Activated naive CD8-positive, alpha-beta T cell (primary cell): ENCODE results near the gene BCL2L12.
"Not testable (repeated sequence)": the region's sequence is repeated elsewhere in the genome, so short reads cannot be mapped to it uniquely, and the experiment has no call there.

Experiments used
- H3K27ac Mint-ChIP-seq: one replicate; pipeline ENCODE4 v1.8.0; 2021; ENCODE audit warnings: mixed read lengths
- H3K27me3 Mint-ChIP-seq: one replicate; pipeline ENCODE4 v1.8.0; 2021; ENCODE audit warnings: mixed read lengths
- H3K36me3 Mint-ChIP-seq: one replicate; pipeline ENCODE4 v1.8.0; 2021; ENCODE audit warnings: mixed read lengths
- H3K4me1 Mint-ChIP-seq: one replicate; pipeline ENCODE4 v1.8.0; 2021; ENCODE audit warnings: low read depth, mixed read lengths
- H3K4me3 Mint-ChIP-seq: one replicate; pipeline ENCODE4 v1.8.0; 2021; ENCODE audit warnings: mild to moderate bottlenecking, mixed read lengths
- H3K9me3 Mint-ChIP-seq: one replicate; pipeline ENCODE4 v1.8.0; 2021; ENCODE audit warnings: low read depth, mixed read lengths

The BCL2L12 gene, protein sequence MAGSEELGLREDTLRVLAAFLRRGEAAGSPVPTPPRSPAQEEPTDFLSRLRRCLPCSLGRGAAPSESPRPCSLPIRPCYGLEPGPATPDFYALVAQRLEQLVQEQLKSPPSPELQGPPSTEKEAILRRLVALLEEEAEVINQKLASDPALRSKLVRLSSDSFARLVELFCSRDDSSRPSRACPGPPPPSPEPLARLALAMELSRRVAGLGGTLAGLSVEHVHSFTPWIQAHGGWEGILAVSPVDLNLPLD

DNA sequence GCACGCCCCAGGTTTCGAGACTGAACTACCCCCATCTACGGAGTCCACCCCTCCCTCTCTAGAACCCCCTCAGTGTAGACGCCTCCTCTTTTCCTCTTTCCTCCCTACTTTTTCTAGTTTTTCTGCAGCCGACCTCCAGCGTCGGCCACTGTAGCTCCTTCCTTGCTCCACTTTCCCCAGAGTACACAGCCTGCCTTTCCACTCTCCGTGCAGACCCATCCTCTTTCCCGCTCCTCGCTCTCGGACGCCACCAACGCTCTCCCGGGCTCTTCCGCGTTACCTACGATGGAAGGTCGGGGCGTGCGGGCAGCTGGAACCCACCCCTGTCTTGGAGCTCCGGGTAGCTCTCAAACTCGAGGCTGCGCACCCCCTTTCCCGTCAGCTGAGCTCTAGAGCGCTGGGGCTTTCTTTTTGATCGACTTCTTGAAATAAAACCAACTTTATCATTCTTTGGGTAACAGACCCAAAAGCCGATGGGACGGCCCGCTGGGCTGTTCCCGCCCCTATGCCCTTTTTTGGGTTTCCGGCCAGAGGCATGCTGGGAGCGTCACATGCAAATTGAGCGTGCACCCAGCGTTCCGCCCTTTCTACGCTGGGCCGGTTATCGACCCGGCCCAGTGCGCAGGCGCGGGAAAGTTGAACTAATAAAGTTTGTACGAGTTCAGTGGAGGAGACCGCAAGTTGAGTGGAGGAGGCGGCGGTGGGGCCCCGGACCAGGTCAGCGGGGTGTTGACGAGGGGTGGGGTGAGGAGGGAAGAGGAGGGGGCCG is at the start of gene BCL2L12, which contains the start of gene IRF3:
TSS of gene BCL2L12 (plus strand) at position 583 of the 769 bp plus-strand sequence. CDS start 760 bp downstream, outside the sequence.
TSS of gene IRF3 (minus strand) at position 507 of the 769 bp plus-strand sequence. CDS start 1,019 bp downstream, outside the sequence.
- peak within 1 kb of the TSS; percentile 96 for H3K27ac Mint-ChIP-seq
- peaks cover 2% of the 10 kb centered on the region for H3K36me3 Mint-ChIP-seq
- H3K4me3 Mint-ChIP-seq, result peak within 1 kb of the TSS; percentile 99
- H3K9me3 Mint-ChIP-seq, result no peaks in the 10 kb centered on the region
- H3K4me1 Mint-ChIP-seq, result peaks cover 35% of the 10 kb centered on the region
- H3K27me3 Mint-ChIP-seq, result no peaks in the 10 kb centered on the region

DNA sequence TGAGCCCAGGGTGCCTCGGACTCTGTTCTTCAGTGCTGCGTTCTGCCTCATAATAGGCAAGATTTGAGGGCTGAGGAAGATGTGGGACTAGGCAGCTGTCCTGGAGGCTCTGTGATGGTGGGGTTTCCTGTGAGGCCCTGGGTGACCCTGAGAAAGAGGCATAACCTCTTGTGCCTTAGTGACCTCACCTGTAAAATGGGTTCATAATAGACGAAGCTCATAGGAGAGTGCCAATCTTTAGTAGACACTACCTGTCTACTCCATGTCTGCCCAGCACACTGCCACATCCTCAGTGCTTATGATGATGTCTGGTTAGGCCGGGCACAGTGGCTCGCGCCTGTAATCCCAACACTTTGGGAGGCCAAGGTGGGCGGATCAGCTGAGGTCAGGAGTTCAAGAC is 49.2 kb upstream of the BCL2L12 start:
- Mint-ChIP-seq H3K4me1 (peaks cover 9% of the 10 kb centered on the region), H3K36me3 (peaks cover 7% of the 10 kb centered on the region), H3K27ac (no peak overlapping the region)

DNA sequence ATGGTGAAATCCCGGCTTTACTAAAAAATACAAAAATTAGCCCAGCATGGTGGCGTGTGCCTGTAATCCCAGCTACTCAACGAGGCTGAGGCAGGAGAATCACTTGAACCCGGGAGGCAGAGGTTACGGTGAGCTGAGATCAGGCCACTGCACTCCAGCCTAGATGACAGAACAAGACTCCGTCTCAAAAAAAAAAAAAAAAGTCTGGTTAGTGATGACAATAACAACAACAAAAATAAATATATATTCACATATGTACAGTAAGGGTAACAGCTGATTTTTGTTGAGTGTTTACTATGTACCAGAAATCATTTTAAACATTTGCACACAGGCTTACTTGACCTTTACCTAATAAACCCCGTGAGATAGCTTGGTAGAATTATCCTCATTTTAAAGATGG is 48.8 kb upstream of the BCL2L12 start:
- peaks cover 9% of the 10 kb centered on the region for H3K4me1 Mint-ChIP-seq
- H3K4me3 Mint-ChIP-seq, result no peak overlapping the region
- peaks cover 7% of the 10 kb centered on the region for H3K36me3 Mint-ChIP-seq
- no peaks in the 10 kb centered on the region for H3K9me3 Mint-ChIP-seq
- H3K27ac Mint-ChIP-seq, result no peak overlapping the region
- no peaks in the 10 kb centered on the region for H3K27me3 Mint-ChIP-seq

More for the DNA sequence above, 49.2 kb upstream of the BCL2L12 start:
- no peaks in the 10 kb centered on the region for H3K9me3 Mint-ChIP-seq
- no peaks in the 10 kb centered on the region for H3K27me3 Mint-ChIP-seq
- no peak overlapping the region for H3K4me3 Mint-ChIP-seq

DNA sequence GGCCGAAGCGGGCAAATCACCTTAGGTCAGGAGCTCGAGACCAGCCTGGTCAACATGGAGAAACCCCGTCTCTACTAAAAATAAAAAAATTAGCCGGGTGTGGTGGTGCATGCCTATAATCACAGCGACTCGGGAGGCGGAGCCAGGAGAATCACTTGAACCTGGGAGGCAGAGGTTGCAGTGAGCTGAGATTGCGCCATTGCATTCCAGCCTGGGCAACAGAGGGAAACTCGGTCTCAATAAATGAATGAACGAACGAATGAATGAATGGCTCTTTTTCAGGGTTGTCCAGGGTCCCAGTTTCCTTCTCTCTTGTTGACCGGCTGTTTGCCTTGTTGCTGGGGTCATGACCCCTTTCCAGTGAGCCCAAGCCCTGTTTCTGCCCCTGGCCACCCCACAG is 47.9 kb upstream of the BCL2L12 start:
- not testable (repeated sequence) for H3K4me1 Mint-ChIP-seq, H3K36me3 Mint-ChIP-seq, H3K27ac Mint-ChIP-seq, H3K9me3 Mint-ChIP-seq, H3K27me3 Mint-ChIP-seq, H3K4me3 Mint-ChIP-seq

DNA sequence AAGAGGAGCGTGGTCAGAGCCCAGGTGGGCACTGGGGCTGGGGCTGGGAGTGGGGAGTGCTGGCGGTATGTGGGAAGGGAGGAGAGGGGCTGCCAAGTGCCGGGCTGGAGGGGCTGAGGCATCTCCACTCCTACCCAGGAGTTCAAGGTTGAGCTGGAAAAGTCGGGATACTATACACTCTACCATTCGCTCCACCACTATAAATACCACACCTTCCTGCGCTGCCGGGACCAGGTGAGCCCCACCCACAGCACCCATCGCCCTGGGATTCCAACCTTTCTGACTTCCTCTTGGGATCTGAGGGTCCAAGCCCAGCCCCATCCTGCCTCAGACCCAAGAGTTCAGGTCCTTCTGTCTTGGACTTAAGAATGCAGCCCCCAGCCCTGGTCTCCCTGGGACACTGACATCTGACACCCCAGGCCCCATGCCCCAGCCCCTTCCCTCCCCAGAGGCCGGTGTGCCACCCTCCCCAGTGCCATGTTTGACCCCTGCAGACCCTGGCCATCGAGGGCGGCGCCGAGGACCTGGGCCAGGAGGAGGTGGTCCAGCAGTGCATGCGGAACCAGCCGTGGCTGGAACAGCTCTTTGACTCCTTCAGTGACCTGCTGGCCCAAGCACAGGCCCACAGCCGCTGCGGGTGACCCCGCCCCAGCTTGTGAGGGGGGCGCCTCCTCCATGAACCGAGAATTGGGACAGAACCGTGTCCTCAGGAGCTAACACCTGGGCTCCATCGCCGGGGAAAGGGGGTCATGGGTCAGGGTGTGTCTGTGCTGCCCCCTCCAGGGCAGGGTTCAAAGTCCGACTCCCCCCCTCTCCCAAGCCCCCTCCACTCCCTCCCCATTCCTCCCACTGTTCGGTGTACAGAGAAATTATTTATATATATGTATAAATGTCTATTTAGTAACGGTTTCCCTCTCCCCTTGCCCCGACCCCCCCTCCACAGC is 40.5 kb upstream of the BCL2L12 start:
- Mint-ChIP-seq H3K36me3 (no peaks in the 10 kb centered on the region), H3K27ac (no peak overlapping the region), H3K4me3 (no peak overlapping the region), H3K4me1 (no peaks in the 10 kb centered on the region), H3K27me3 (no peaks in the 10 kb centered on the region), H3K9me3 (no peaks in the 10 kb centered on the region)

DNA sequence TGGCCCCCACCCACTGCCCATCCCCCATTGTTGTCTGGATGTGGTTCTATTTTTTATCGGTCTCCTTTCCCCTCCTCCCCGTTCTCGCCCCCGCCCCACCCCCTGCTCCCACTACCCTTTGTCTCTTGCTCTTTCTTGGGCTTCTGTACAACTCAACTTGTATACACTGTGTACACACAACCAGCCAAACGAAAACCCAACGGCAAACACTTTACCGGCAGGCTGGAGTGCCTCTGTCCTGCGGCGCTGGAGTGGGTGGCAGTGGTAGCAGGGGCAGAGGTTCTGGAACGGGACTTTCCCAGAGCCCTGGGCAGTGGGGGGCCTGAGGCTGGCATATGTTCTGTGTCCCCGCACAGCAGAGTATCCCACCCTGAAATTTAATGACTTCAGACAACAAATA is 39.5 kb upstream of the BCL2L12 start:
- Mint-ChIP-seq H3K36me3 (no peaks in the 10 kb centered on the region), H3K27me3 (no peaks in the 10 kb centered on the region), H3K9me3 (no peaks in the 10 kb centered on the region), H3K4me1 (peaks cover 2% of the 10 kb centered on the region), H3K27ac (peak overlapping the region; percentile 41), H3K4me3 (no peak overlapping the region)

DNA sequence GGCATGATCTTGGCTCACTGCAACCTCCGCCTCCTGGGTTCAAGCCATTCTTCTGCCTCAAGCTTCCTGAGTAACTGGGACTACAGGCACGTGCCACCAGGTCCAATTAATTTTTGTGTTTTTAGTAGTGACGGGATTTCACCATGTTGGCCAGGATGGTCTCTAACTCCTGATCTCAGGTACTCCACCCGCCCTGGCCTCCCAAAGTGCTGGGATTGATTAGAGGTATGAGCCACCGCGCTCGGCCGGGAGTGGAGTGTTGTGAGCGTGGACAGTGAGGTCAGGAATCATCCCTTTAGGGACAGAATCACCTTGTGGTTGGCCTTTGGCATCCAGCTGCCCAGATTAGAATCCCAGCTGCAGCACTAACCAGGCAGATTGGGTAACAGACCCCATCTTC is 36.1 kb upstream of the BCL2L12 start:
- Mint-ChIP-seq H3K36me3 (no peaks in the 10 kb centered on the region), H3K27ac (no peak overlapping the region), H3K9me3 (no peaks in the 10 kb centered on the region), H3K4me3 (no peak overlapping the region), H3K27me3 (no peaks in the 10 kb centered on the region), H3K4me1 (peaks cover 2% of the 10 kb centered on the region)

DNA sequence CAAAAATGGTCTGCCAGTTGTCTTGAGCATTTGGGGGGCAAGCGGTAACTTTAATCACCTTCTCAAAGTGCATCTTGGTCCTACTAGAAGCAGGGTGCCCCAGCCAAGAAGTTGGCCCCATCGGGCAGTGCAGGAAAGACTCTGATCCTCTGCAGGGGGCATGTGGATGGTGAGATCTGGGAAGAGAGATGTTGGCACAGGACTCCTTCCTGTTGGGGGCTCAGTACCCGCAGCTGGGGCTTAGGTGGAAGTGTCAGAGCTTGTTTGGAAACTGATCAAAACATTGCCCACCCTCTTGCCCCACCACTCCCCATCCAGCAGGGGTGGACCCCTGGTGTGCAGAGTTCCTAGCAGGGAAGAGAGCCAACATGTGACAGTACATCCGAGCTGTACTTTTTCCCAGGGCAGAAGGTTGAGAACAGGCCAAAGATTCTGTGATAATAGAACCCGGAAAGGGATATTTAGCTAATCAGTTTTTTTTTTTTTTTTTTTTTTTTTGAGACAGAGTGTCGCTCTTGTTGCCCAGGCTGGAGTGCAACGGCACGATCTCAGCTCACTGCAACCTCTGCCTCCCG is 34.6 kb upstream of the BCL2L12 start:
- Mint-ChIP-seq H3K4me3 (no peak overlapping the region), H3K36me3 (no peaks in the 10 kb centered on the region), H3K4me1 (peaks cover 2% of the 10 kb centered on the region), H3K27ac (no peak overlapping the region), H3K27me3 (no peaks in the 10 kb centered on the region), H3K9me3 (no peaks in the 10 kb centered on the region)

DNA sequence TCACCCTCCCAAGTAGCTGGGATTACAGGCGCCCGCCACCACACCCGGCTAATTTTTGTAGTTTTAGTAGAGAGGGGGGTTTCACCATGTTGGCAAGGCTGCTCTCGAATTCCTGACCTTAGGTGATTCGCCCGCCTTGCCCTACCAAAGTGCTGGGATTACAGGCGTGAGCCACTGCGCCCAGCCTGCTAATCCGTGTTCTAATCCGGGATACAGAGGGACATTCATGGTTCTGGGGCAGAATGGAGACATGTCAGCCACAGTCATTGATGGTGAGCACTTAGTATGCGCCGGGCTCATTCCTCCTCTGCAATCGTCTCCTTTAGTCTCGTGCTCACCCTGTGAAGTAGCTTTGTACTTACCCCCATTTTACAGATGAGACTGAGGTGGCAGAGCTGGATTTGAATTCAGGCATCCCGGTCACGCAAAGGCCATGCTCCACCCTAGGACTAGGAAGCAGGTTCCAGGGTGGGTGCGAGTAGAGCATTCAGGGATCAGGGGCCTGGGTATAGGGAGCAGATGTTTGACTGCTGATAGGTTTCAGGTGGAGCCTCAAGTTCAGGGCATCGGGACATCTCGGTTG is 34.0 kb upstream of the BCL2L12 start:
- peaks cover 2% of the 10 kb centered on the region for H3K4me1 Mint-ChIP-seq
- no peak overlapping the region for H3K27ac Mint-ChIP-seq
- no peaks in the 10 kb centered on the region for H3K27me3 Mint-ChIP-seq
- no peaks in the 10 kb centered on the region for H3K9me3 Mint-ChIP-seq
- no peaks in the 10 kb centered on the region for H3K36me3 Mint-ChIP-seq
- H3K4me3 Mint-ChIP-seq, result no peak overlapping the region

DNA sequence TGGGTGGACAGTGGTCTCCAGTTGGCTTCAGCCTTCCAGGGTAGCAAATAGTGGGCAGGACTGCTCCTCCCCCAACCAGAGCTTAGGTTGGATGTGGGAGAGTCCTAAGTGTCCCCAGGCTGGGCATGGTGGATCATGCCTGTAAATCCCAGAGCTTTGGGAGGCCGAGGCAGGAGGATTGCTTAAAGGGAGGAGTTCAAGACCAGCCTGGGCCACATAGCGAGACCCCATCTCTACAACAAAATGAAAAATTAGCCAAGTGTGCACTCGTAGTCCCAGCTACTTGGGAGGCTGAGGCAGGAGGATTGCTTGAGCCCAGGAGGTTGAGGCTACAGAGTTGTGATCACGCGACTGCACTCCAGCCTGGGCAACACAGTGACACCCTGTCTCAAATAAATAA is 33.2 kb upstream of the BCL2L12 start:
- Mint-ChIP-seq H3K27ac (no peak overlapping the region), H3K36me3 (no peaks in the 10 kb centered on the region), H3K27me3 (no peaks in the 10 kb centered on the region)

DNA sequence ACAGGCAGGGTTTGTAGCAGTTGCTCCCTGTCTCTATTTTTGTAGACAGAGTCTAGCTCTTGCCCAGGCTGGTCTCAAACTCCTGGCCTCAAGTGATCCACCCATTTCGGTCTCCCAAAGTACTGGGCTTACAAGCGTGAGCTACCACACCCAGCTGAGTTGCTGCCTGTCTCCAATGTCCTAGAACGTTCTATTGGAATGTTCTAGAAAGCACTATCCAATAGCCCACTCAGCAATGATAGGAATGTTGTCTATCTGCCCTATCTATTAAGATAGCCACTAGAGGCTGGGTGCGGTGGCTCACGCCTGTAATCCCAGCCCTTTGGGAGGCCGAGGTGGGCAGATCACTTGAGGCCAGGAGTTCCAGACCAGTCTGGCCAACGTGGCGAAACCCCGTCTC is 32.5 kb upstream of the BCL2L12 start:
- H3K4me3 Mint-ChIP-seq, H3K36me3 Mint-ChIP-seq, H3K9me3 Mint-ChIP-seq, H3K27me3 Mint-ChIP-seq, H3K4me1 Mint-ChIP-seq, H3K27ac Mint-ChIP-seq: not testable (repeated sequence)

More for the DNA sequence above, 33.2 kb upstream of the BCL2L12 start:
- H3K9me3 Mint-ChIP-seq, result no peaks in the 10 kb centered on the region
- H3K4me3 Mint-ChIP-seq, result no peak overlapping the region
- peaks cover 2% of the 10 kb centered on the region for H3K4me1 Mint-ChIP-seq

DNA sequence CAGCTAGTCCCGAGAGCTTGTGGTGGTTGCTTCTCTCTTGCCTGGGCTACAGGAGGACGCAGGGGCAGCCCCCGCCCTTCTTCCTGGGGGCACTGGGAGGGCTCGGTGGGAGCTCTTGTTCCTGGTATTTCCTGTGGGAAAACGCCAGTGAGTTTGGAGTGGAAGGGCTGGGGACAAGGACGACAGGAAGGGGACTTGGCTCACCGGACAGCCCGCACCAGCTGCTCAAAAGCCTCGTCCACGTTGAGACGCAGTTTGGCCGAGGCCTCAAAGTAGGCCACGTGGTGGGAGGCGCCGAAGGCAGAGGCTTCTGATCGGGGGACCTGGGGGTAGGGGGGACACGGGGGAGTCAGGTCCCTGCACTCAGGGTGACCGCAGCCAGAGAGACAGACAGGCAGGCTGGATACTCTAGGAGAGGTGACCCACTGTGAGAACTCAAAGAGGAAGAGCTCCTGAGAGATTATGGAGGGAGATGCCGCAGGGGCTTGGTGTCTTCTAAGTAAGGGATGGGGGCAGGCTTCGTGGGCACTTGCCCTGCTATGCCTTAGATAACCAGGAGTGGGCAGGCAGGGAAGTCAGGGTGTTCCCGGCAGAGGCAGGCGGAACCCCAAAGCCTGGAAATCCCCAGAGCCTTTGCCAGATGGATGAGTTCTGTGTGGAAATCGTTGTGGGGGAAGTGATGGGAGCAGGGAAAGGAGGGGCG is 30.1 kb upstream of the BCL2L12 start:
- peak overlapping the region; percentile 41 for H3K27ac Mint-ChIP-seq
- H3K9me3 Mint-ChIP-seq, result no peaks in the 10 kb centered on the region
- H3K27me3 Mint-ChIP-seq, result no peaks in the 10 kb centered on the region
- H3K4me3 Mint-ChIP-seq, result no peak overlapping the region
- H3K36me3 Mint-ChIP-seq, result no peaks in the 10 kb centered on the region
- H3K4me1 Mint-ChIP-seq, result peaks cover 23% of the 10 kb centered on the region

DNA sequence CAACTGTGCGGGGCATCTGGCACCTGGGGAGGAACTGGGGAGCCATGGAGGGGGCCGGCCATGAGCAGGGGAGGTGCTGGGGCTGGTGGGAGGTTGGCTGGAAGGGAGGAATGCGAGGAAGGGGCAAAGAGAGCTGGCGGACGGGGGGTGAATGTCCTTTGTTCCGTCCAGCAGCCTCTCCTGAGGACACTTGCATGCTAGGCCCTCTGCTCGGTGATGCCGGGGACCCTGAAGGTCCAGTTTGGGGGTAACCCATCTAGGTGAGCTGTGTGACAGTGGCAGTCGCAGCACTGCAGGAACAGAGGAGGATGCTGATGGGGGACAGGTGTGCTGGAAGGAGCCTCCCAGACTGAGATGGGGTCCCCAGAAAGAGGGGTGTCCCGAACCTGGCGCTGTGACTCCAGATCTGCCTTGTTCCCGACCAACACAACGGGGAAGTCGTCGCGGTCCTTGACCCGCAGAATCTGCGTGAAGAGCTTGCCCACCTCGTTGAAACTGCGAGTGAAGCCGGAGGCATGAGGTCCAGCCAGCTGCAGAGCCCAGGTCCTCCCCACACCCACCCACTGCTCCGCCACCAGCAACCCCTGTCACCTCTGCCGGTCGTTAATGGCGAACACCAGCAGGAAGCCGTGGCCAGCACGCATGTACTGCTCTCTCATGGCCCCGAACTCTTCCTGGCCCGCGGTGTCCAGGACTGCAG is 29.4 kb upstream of the BCL2L12 start:
- peak overlapping the region; percentile 41 for H3K27ac Mint-ChIP-seq
- H3K27me3 Mint-ChIP-seq, result no peaks in the 10 kb centered on the region
- H3K4me1 Mint-ChIP-seq, result peaks cover 22% of the 10 kb centered on the region

More for the DNA sequence above, 29.4 kb upstream of the BCL2L12 start:
- Mint-ChIP-seq H3K36me3 (no peaks in the 10 kb centered on the region), H3K9me3 (no peaks in the 10 kb centered on the region), H3K4me3 (no peak overlapping the region)
